ENCODE results near the gene TENM3.

The TENM3 gene

DNA sequence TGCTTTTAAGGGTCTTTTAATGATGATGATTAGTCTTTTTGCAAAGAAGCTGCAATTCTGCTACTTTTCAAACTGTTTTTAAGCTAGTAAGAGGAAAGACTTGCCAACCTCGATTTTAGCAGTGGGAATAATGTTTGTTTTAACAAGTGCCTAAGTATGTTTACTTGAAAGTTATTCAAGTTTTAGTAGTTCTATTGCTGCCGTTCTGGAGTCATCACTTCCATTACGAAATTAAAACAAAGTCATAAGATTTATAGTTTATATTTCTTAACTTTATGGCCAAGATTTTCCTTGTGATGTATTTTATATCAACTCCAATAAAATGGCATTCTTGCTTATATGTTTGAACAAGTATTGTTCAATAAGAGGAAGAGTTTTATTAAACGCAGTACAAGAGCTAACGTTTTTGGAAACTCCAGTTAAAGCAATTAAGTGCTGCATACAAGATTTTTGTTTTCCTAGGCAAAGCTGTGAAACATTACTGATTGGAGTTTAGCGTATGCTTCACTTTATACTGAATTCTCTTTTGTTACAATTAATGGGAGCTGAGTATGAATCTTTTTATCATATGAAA lies 211.3 kb downstream of the TENM3 start:
- H3K4me1 ChIP-seq (ENCODE audit: control insufficient read depth in 2 of 2, insufficient read depth in 2 of 2, low read length in 2 of 2): no peaks in the 10 kb centered on the region
- no peak overlapping the region for H3K9ac ChIP-seq (ENCODE audit: low read depth in 1 of 2, low read length in 2 of 2)
- H3K27me3 ChIP-seq (ENCODE audit: control insufficient read depth in 2 of 2, insufficient read depth in 2 of 2, low read length in 2 of 2): peaks cover 14 to 33% of the 10 kb centered on the region in 2 donors
- H3K36me3 ChIP-seq (ENCODE audit: control insufficient read depth in 2 of 2, insufficient read depth in 2 of 2, low read length in 2 of 2): no peaks in the 10 kb centered on the region
- no peak overlapping the region for H3K4me3 ChIP-seq (ENCODE audit: low read length in 2 of 2)
- no peaks in the 10 kb centered on the region for H3K9me3 ChIP-seq (ENCODE audit: control insufficient read depth in 2 of 2, low read length in 2 of 2)
- H3K27ac ChIP-seq (ENCODE audit: low read depth in 2 of 2, low read length in 2 of 2): no peak overlapping the region

DNA sequence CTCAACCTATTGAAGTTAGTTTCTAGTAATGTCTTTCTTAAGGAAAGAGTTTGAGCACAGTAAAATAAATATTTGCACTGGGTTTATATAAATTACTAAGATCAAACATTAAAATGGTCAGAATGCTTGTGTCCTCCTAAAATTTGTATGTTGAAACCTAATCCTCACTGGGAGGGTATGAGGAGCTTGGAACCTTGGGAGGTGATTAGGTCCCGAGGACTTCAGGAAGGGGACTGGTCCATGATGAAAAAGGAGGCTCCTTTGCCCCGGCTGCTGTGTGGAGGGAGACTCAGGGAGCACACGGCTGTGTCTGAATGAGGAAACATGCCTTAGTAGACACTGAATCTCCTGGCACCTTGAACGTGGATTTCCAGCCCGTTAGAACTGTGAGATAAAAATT lies 221.9 kb downstream of the TENM3 start:
- Histone ChIP-seq H3K9ac (ENCODE audit: low read depth in 1 of 2, low read length in 2 of 2) (no peak overlapping the region), H3K27me3 (ENCODE audit: control insufficient read depth in 2 of 2, insufficient read depth in 2 of 2, low read length in 2 of 2) (no peaks in the 10 kb centered on the region), H3K27ac (ENCODE audit: low read depth in 2 of 2, low read length in 2 of 2) (no peak overlapping the region), H3K4me1 (ENCODE audit: control insufficient read depth in 2 of 2, insufficient read depth in 2 of 2, low read length in 2 of 2) (no peaks in the 10 kb centered on the region), H3K4me3 (ENCODE audit: low read length in 2 of 2) (no peak overlapping the region), H3K36me3 (ENCODE audit: control insufficient read depth in 2 of 2, insufficient read depth in 2 of 2, low read length in 2 of 2) (no peaks in the 10 kb centered on the region), H3K9me3 (ENCODE audit: control insufficient read depth in 2 of 2, low read length in 2 of 2) (no peaks in the 10 kb centered on the region)

DNA sequence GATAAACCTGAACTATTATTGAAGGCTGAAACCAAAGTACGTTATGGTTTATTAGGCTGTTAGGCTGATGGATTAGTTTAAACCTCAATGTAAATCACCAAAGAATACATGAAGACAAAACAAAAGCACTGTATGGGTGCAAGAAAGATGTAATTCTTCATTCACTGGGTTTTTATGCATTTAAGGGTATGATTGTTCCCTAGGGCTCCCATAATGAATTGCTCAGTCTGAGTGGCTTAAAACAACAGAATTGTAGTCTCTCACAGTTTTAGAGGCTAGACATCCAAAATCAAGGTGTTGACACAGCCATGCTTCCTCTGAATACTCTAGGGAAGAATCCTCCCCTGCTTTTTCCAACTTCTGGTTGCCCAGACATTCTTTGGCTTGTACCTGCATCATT lies 222.8 kb downstream of the TENM3 start:
- Histone ChIP-seq H3K27ac (ENCODE audit: low read depth in 2 of 2, low read length in 2 of 2) (no peak overlapping the region), H3K4me1 (ENCODE audit: control insufficient read depth in 2 of 2, insufficient read depth in 2 of 2, low read length in 2 of 2) (no peaks in the 10 kb centered on the region), H3K36me3 (ENCODE audit: control insufficient read depth in 2 of 2, insufficient read depth in 2 of 2, low read length in 2 of 2) (no peaks in the 10 kb centered on the region), H3K4me3 (ENCODE audit: low read length in 2 of 2) (no peak overlapping the region), H3K9ac (ENCODE audit: low read depth in 1 of 2, low read length in 2 of 2) (no peak overlapping the region), H3K27me3 (ENCODE audit: control insufficient read depth in 2 of 2, insufficient read depth in 2 of 2, low read length in 2 of 2) (no peaks in the 10 kb centered on the region), H3K9me3 (ENCODE audit: control insufficient read depth in 2 of 2, low read length in 2 of 2) (no peaks in the 10 kb centered on the region)

DNA sequence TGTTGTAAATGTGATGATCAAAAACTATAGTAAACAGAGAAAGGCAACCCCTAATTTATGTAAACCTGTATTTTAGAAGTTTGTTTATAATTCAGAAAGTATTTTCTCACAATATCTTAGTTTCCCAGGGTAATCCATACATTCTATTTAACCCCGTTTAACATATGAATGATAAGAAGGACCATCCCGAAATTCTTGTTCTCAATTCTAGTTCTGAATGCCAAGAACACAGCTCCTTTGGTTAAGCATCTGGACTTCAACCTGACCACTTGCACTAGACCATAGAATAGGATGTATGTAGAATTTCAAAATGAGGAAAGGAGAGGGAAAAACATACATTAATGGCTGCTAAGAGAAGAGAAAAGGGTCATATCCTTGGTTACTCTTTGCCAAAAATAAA lies 227.0 kb downstream of the TENM3 start:
- Histone ChIP-seq H3K4me1 (ENCODE audit: control insufficient read depth in 2 of 2, insufficient read depth in 2 of 2, low read length in 2 of 2) (no peaks in the 10 kb centered on the region), H3K9ac (ENCODE audit: low read depth in 1 of 2, low read length in 2 of 2) (no peak overlapping the region), H3K27ac (ENCODE audit: low read depth in 2 of 2, low read length in 2 of 2) (no peak overlapping the region), H3K27me3 (ENCODE audit: control insufficient read depth in 2 of 2, insufficient read depth in 2 of 2, low read length in 2 of 2) (no peaks in the 10 kb centered on the region), H3K9me3 (ENCODE audit: control insufficient read depth in 2 of 2, low read length in 2 of 2) (no peaks in the 10 kb centered on the region), H3K36me3 (ENCODE audit: control insufficient read depth in 2 of 2, insufficient read depth in 2 of 2, low read length in 2 of 2) (no peaks in the 10 kb centered on the region), H3K4me3 (ENCODE audit: low read length in 2 of 2) (no peak overlapping the region)

DNA sequence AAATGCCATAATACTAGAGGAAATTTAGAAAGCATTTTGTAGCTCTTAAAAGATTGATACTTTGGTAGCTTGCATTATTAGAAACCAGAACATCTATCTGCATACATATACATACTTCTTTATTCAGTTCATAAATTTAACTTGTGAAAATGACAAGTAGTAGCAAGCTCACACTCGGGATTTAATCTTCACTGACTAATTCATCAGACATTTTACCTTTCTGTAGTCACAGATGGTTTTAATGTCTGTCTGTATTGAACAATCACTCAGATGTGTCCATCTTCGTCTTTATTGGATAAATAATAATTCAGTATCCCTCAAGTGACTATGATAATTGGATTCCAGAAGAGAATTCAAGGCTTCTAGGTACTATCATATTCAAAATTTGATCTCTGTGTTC lies 232.3 kb downstream of the TENM3 start:
- Histone ChIP-seq H3K9me3 (ENCODE audit: control insufficient read depth in 2 of 2, low read length in 2 of 2) (no peaks in the 10 kb centered on the region), H3K4me1 (ENCODE audit: control insufficient read depth in 2 of 2, insufficient read depth in 2 of 2, low read length in 2 of 2) (no peaks in the 10 kb centered on the region), H3K9ac (ENCODE audit: low read depth in 1 of 2, low read length in 2 of 2) (no peak overlapping the region), H3K36me3 (ENCODE audit: control insufficient read depth in 2 of 2, insufficient read depth in 2 of 2, low read length in 2 of 2) (no peaks in the 10 kb centered on the region), H3K27me3 (ENCODE audit: control insufficient read depth in 2 of 2, insufficient read depth in 2 of 2, low read length in 2 of 2) (no peaks in the 10 kb centered on the region), H3K4me3 (ENCODE audit: low read length in 2 of 2) (no peak overlapping the region), H3K27ac (ENCODE audit: low read depth in 2 of 2, low read length in 2 of 2) (no peak overlapping the region)

DNA sequence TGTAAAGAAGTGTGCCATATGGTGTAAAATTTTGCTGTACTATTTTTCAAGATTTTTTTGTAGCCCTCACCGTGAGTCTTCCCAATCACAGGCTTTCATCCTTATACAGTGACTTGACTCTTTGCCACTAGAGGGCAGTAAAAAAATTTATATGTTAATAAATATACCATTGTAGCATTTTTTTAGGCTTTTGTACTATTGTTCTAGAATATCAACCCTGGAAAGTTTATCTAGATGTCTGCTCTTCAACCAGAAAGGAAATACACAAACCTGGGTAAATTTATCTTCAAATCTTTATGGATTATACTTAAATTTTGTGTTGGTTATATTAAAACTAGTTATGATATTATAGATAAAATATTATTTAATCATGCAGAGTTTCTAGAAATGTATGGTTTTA lies 235.3 kb downstream of the TENM3 start:
- Histone ChIP-seq H3K4me1 (ENCODE audit: control insufficient read depth in 2 of 2, insufficient read depth in 2 of 2, low read length in 2 of 2) (no peaks in the 10 kb centered on the region), H3K9ac (ENCODE audit: low read depth in 1 of 2, low read length in 2 of 2) (no peak overlapping the region), H3K27me3 (ENCODE audit: control insufficient read depth in 2 of 2, insufficient read depth in 2 of 2, low read length in 2 of 2) (no peaks in the 10 kb centered on the region), H3K27ac (ENCODE audit: low read depth in 2 of 2, low read length in 2 of 2) (no peak overlapping the region), H3K9me3 (ENCODE audit: control insufficient read depth in 2 of 2, low read length in 2 of 2) (no peaks in the 10 kb centered on the region), H3K36me3 (ENCODE audit: control insufficient read depth in 2 of 2, insufficient read depth in 2 of 2, low read length in 2 of 2) (no peaks in the 10 kb centered on the region), H3K4me3 (ENCODE audit: low read length in 2 of 2) (no peak overlapping the region)

DNA sequence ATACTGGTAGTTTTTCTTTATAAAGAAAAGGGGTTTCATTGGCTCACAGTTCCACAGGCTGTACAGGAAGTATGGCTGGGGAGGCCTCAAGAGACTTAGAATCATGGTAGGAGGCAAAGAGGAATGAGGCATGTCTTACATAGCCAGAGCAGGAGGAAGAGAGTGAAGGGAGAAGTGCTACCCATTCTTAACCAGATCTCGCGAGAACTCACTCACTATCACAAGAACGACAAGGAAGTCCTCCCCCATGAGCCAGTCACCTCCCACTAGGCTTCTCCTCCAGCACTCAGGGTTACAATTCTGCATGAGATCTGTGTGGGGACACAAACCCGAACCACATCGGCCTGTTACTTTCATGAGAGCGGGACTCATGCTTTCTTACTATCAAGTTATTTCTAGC lies 240.5 kb downstream of the TENM3 start:
- Histone ChIP-seq H3K36me3 (ENCODE audit: control insufficient read depth in 2 of 2, insufficient read depth in 2 of 2, low read length in 2 of 2) (no peaks in the 10 kb centered on the region), H3K4me3 (ENCODE audit: low read length in 2 of 2) (no peak overlapping the region), H3K4me1 (ENCODE audit: control insufficient read depth in 2 of 2, insufficient read depth in 2 of 2, low read length in 2 of 2) (no peaks in the 10 kb centered on the region), H3K9me3 (ENCODE audit: control insufficient read depth in 2 of 2, low read length in 2 of 2) (no peaks in the 10 kb centered on the region), H3K9ac (ENCODE audit: low read depth in 1 of 2, low read length in 2 of 2) (no peak overlapping the region), H3K27me3 (ENCODE audit: control insufficient read depth in 2 of 2, insufficient read depth in 2 of 2, low read length in 2 of 2) (no peaks in the 10 kb centered on the region), H3K27ac (ENCODE audit: low read depth in 2 of 2, low read length in 2 of 2) (no peak overlapping the region)

DNA sequence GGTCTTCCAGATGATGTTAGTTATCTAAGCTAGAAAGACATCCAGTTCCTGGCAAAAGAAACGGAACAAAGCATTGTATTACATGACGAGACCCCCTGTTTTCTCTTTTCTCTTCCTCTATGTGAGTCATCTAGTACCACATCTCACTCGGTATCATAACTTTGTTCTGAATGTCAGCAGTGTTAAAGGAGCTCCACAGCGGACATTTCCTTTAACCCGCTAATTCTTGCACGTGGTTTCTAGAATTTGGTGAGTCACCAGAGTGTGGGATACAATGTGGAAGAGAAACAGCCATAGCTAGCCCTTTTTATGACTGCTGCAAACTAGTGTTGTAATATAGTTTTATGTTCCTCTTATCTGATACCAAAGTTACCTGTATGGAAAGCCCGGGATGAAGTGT lies 243.7 kb downstream of the TENM3 start:
- Histone ChIP-seq H3K27ac (ENCODE audit: low read depth in 2 of 2, low read length in 2 of 2) (no peak overlapping the region), H3K4me3 (ENCODE audit: low read length in 2 of 2) (no peak overlapping the region), H3K36me3 (ENCODE audit: control insufficient read depth in 2 of 2, insufficient read depth in 2 of 2, low read length in 2 of 2) (no peaks in the 10 kb centered on the region), H3K27me3 (ENCODE audit: control insufficient read depth in 2 of 2, insufficient read depth in 2 of 2, low read length in 2 of 2) (no peaks in the 10 kb centered on the region), H3K9me3 (ENCODE audit: control insufficient read depth in 2 of 2, low read length in 2 of 2) (no peaks in the 10 kb centered on the region), H3K9ac (ENCODE audit: low read depth in 1 of 2, low read length in 2 of 2) (no peak overlapping the region), H3K4me1 (ENCODE audit: control insufficient read depth in 2 of 2, insufficient read depth in 2 of 2, low read length in 2 of 2) (no peaks in the 10 kb centered on the region)

DNA sequence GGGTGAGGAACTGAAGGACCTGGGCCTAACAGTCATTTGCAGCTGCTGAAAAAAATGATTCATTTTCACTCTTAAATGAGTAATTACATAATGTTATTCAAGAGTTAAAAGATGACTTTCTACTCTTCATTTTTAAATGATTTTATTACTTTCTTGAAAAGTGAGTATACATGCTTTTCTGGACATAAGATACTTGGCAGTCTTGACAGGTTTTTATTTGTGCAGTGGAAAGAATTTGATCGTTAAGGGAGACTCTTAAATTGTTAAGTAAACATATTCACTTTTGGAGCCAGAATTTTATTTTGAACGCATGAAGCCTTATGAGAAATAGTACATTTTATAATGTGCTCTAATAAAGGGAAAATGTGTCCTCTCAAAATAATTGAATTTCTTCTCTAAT lies 245.7 kb downstream of the TENM3 start:
- Histone ChIP-seq H3K27me3 (ENCODE audit: control insufficient read depth in 2 of 2, insufficient read depth in 2 of 2, low read length in 2 of 2) (no peaks in the 10 kb centered on the region), H3K27ac (ENCODE audit: low read depth in 2 of 2, low read length in 2 of 2) (no peak overlapping the region), H3K36me3 (ENCODE audit: control insufficient read depth in 2 of 2, insufficient read depth in 2 of 2, low read length in 2 of 2) (no peaks in the 10 kb centered on the region)

DNA sequence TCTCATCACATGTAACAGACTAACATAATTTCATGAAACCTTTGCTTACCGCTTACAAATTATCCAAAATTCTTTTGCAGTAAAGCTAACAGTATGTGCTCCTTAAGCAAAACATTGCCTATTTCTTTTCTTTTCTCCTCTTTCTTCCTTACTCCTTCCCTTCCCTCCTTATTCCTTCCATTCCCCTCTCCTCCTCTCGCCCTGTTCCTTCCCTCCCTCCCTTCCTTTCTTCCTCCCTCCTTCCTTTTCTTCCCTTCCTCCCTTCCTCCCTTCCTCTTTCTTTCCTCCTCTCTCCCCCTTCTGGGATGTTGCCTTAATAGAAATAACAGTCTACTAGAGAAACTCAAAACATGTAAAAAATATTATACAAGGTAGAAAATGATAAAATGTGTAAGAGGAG lies 246.4 kb downstream of the TENM3 start:
- H3K27me3 ChIP-seq (ENCODE audit: control insufficient read depth in 2 of 2, insufficient read depth in 2 of 2, low read length in 2 of 2): no peaks in the 10 kb centered on the region
- H3K36me3 ChIP-seq (ENCODE audit: control insufficient read depth in 2 of 2, insufficient read depth in 2 of 2, low read length in 2 of 2): no peaks in the 10 kb centered on the region
- H3K4me3 ChIP-seq (ENCODE audit: low read length in 2 of 2): no peak overlapping the region
- no peaks in the 10 kb centered on the region for H3K4me1 ChIP-seq (ENCODE audit: control insufficient read depth in 2 of 2, insufficient read depth in 2 of 2, low read length in 2 of 2)
- H3K9ac ChIP-seq (ENCODE audit: low read depth in 1 of 2, low read length in 2 of 2): no peak overlapping the region
- no peak overlapping the region for H3K27ac ChIP-seq (ENCODE audit: low read depth in 2 of 2, low read length in 2 of 2)
- no peaks in the 10 kb centered on the region for H3K9me3 ChIP-seq (ENCODE audit: control insufficient read depth in 2 of 2, low read length in 2 of 2)

More for the DNA sequence above, 245.7 kb downstream of the TENM3 start:
- H3K4me3 ChIP-seq (ENCODE audit: low read length in 2 of 2): no peak overlapping the region
- no peaks in the 10 kb centered on the region for H3K9me3 ChIP-seq (ENCODE audit: control insufficient read depth in 2 of 2, low read length in 2 of 2)
- H3K4me1 ChIP-seq (ENCODE audit: control insufficient read depth in 2 of 2, insufficient read depth in 2 of 2, low read length in 2 of 2): no peaks in the 10 kb centered on the region
- no peak overlapping the region for H3K9ac ChIP-seq (ENCODE audit: low read depth in 1 of 2, low read length in 2 of 2)

DNA sequence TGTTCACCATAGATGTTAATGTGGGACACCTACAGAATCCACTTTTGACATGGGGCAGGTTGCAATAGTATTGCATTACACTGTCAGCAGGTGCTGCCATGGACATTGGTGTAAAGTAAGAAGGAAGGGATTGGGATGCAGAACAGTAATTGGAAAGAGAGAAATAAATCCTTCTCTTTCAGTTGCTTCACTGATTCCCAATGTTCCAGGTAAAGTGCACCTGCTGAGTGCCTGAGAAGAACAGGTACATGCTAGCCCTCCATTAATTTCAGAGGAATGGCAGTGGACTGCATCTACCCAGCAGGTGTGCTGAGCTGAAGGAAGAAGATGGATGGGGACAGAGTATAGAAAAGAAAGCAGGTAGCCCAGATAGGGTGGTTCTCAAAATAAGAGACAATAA lies 248.5 kb downstream of the TENM3 start:
- Histone ChIP-seq H3K9me3 (ENCODE audit: control insufficient read depth in 2 of 2, low read length in 2 of 2) (no peaks in the 10 kb centered on the region), H3K27ac (ENCODE audit: low read depth in 2 of 2, low read length in 2 of 2) (no peak overlapping the region), H3K9ac (ENCODE audit: low read depth in 1 of 2, low read length in 2 of 2) (no peak overlapping the region), H3K4me3 (ENCODE audit: low read length in 2 of 2) (no peak overlapping the region), H3K4me1 (ENCODE audit: control insufficient read depth in 2 of 2, insufficient read depth in 2 of 2, low read length in 2 of 2) (no peaks in the 10 kb centered on the region), H3K27me3 (ENCODE audit: control insufficient read depth in 2 of 2, insufficient read depth in 2 of 2, low read length in 2 of 2) (no peaks in the 10 kb centered on the region), H3K36me3 (ENCODE audit: control insufficient read depth in 2 of 2, insufficient read depth in 2 of 2, low read length in 2 of 2) (no peaks in the 10 kb centered on the region)

All from mucosa of rectum (tissue), 2 donors.